HEK293 (cell line): ENCODE results near the gene KCTD12.

Experiments
- CTCF ChIA-PET: fragments of 350-600 bp; formaldehyde crosslinking; extraction: SDS; loops from one replicate; lab custom pipeline; 2021; ENCODE audit warnings: antibody characterized with exemption; lab: Yijun Ruan, JAX
- POLR2A ChIA-PET: fragments of 300-600 bp; formaldehyde crosslinking; extraction: SDS; loops from one replicate; lab custom pipeline; 2020; ENCODE audit warnings: antibody characterized with exemption, inconsistent platforms; lab: Yijun Ruan, JAX
- H3K27ac ChIP-seq: fragments of 200-500 bp; sonication (Bioruptor generic); 2 replicates; pipeline ENCODE4 v1.5.1; 2014; ENCODE audit warnings: low read depth, low read length, control low read depth, inconsistent platforms; ENCODE audit errors: extremely low read depth
- H3K36me3 ChIP-seq, 2 experiments: fragments of 200-500 bp in 1 of 2; sonication (Bioruptor generic) in 1 of 2; 1 replicate in 1 of 2; 2 replicates in 1 of 2; pipeline ENCODE4 v1.5.1; 2014 to 2017; ENCODE audit warnings: inconsistent platforms in 2 of 2, low read length in 2 of 2; ENCODE audit not compliant: control insufficient read depth in 2 of 2, insufficient read depth in 1 of 2
- H3K4me1 ChIP-seq: fragments of 200-500 bp; sonication (Bioruptor generic); 2 replicates; pipeline ENCODE4 v1.5.1; 2014; ENCODE audit warnings: mild to moderate bottlenecking, low read length, inconsistent platforms; ENCODE audit not compliant: control insufficient read depth, insufficient read depth
- H3K4me3 ChIP-seq: 2 replicates; pipeline ENCODE4 v1.5.1; 2011; ENCODE audit warnings: low read depth, mild to moderate bottlenecking, control low read depth, low read length, moderate library complexity
- H3K9me3 ChIP-seq: fragments of 200-500 bp; sonication (Bioruptor generic); 2 replicates; pipeline ENCODE4 v1.5.1; 2014; ENCODE audit warnings: low read depth, low read length, inconsistent platforms; ENCODE audit not compliant: control insufficient read depth, insufficient read depth
- BCL11A ChIP-seq: fragments of 450-650 bp; formaldehyde crosslinking; IDR thresholded peaks from 2 replicates; pipeline ENCODE4 v1.5.1; 2016; ENCODE audit warnings: low read depth, missing biosample characterization, missing genetic modification characterization
- ELK4 ChIP-seq: IDR thresholded peaks from 2 replicates; pipeline ENCODE4 v1.6.1; 2011; ENCODE audit warnings: mild to moderate bottlenecking, low read depth, low read length, borderline replicate concordance
- GFI1B ChIP-seq: fragments of 450-650 bp; formaldehyde crosslinking; IDR thresholded peaks from 2 replicates; pipeline ENCODE4 v1.5.1; 2016; ENCODE audit warnings: missing biosample characterization, missing genetic modification characterization
- SALL2 ChIP-seq: fragments of 450-650 bp; formaldehyde crosslinking; IDR thresholded peaks from 2 replicates; pipeline ENCODE4 v1.5.0; 2017; ENCODE audit warnings: missing biosample characterization, mild to moderate bottlenecking, missing genetic modification characterization, borderline replicate concordance
- SCRT1 ChIP-seq: fragments of 450-650 bp; formaldehyde crosslinking; IDR thresholded peaks from 2 replicates; pipeline ENCODE4 v1.5.1; 2016; ENCODE audit warnings: missing biosample characterization, missing genetic modification characterization, borderline replicate concordance
- SCRT2 ChIP-seq: fragments of 450-650 bp; formaldehyde crosslinking; IDR thresholded peaks from 2 replicates; pipeline ENCODE4 v1.5.1; 2016; ENCODE audit warnings: missing biosample characterization, missing genetic modification characterization
- SP3 ChIP-seq: fragments of 450-650 bp; formaldehyde crosslinking; IDR thresholded peaks from 2 replicates; pipeline ENCODE4 v1.5.1; 2016; ENCODE audit warnings: missing biosample characterization, missing genetic modification characterization
- TCF7L2 ChIP-seq: IDR thresholded peaks from 2 replicates; pipeline ENCODE4 v1.6.1; 2011; ENCODE audit warnings: low read depth, mild to moderate bottlenecking, inconsistent platforms, low read length, moderate library complexity, borderline replicate concordance
- YY2 ChIP-seq: fragments of 450-650 bp; formaldehyde crosslinking; IDR thresholded peaks from 2 replicates; pipeline ENCODE4 v1.5.1; 2016; ENCODE audit warnings: missing biosample characterization, missing genetic modification characterization
- ZBTB21 ChIP-seq: fragments of 450-650 bp; formaldehyde crosslinking; IDR thresholded peaks from 2 replicates; pipeline ENCODE4 v1.5.1; 2017; ENCODE audit warnings: missing biosample characterization, missing genetic modification characterization
- ZFHX2 ChIP-seq: fragments of 450-650 bp; formaldehyde crosslinking; conservative IDR thresholded peaks from 2 replicates; pipeline ENCODE4 v1.5.1; 2016; ENCODE audit warnings: missing biosample characterization, missing genetic modification characterization
- ZFP3 ChIP-seq: fragments of 450-650 bp; formaldehyde crosslinking; IDR thresholded peaks from 2 replicates; pipeline ENCODE4 v1.5.1; 2016; ENCODE audit warnings: low read depth, missing biosample characterization, missing genetic modification characterization
- ZNF10 ChIP-seq: fragments of 450-650 bp; formaldehyde crosslinking; IDR thresholded peaks from 2 replicates; pipeline ENCODE4 v1.5.1; 2017; ENCODE audit warnings: missing biosample characterization, missing genetic modification characterization
- ZNF140 ChIP-seq: fragments of 450-650 bp; formaldehyde crosslinking; IDR thresholded peaks from 2 replicates; pipeline ENCODE4 v1.5.1; 2016; ENCODE audit warnings: missing biosample characterization, missing genetic modification characterization
- ZNF169 ChIP-seq: fragments of 450-650 bp; formaldehyde crosslinking; IDR thresholded peaks from 2 replicates; pipeline ENCODE4 v1.5.1; 2016; ENCODE audit warnings: missing biosample characterization, missing genetic modification characterization
- ZNF175 ChIP-seq: fragments of 450-650 bp; formaldehyde crosslinking; IDR thresholded peaks from 2 replicates; pipeline ENCODE4 v1.5.1; 2016; ENCODE audit warnings: missing biosample characterization, missing genetic modification characterization
- ZNF239 ChIP-seq: fragments of 450-650 bp; formaldehyde crosslinking; IDR thresholded peaks from 2 replicates; pipeline ENCODE4 v1.5.1; 2016; ENCODE audit warnings: missing biosample characterization, missing genetic modification characterization
- ZNF302 ChIP-seq: fragments of 450-650 bp; formaldehyde crosslinking; IDR thresholded peaks from 2 replicates; pipeline ENCODE4 v1.5.1; 2016; ENCODE audit warnings: missing biosample characterization, missing genetic modification characterization, low read depth
- ZNF501 ChIP-seq: fragments of 450-650 bp; formaldehyde crosslinking; IDR thresholded peaks from 2 replicates; pipeline ENCODE4 v1.5.1; 2016; ENCODE audit warnings: missing biosample characterization, missing genetic modification characterization
- ZNF510 ChIP-seq: fragments of 450-650 bp; formaldehyde crosslinking; IDR thresholded peaks from 2 replicates; pipeline ENCODE4 v1.5.1; 2018; ENCODE audit warnings: mild to moderate bottlenecking, missing genetic modification characterization, missing biosample characterization; ENCODE audit not compliant: insufficient replicate concordance
- ZNF555 ChIP-seq: fragments of 450-650 bp; formaldehyde crosslinking; conservative IDR thresholded peaks from 2 replicates; pipeline ENCODE4 v1.5.1; 2017; ENCODE audit warnings: missing biosample characterization, mild to moderate bottlenecking, missing genetic modification characterization, inconsistent platforms
- ZNF571 ChIP-seq: fragments of 450-650 bp; formaldehyde crosslinking; IDR thresholded peaks from 2 replicates; pipeline ENCODE4 v1.5.0; 2017; ENCODE audit warnings: missing biosample characterization, missing genetic modification characterization
- ZNF596 ChIP-seq: fragments of 450-650 bp; IDR thresholded peaks from 2 replicates; pipeline ENCODE4 v1.5.0; 2018; ENCODE audit warnings: missing biosample characterization, mild to moderate bottlenecking, missing genetic modification characterization, moderate library complexity
- ZNF621 ChIP-seq: fragments of 450-650 bp; formaldehyde crosslinking; IDR thresholded peaks from 2 replicates; pipeline ENCODE4 v1.5.1; 2017; ENCODE audit warnings: missing biosample characterization, missing genetic modification characterization
- ZNF626 ChIP-seq: fragments of 450-650 bp; sonication (Bioruptor Pico); formaldehyde crosslinking; IDR thresholded peaks from 2 replicates; pipeline ENCODE4 v1.5.1; 2018; ENCODE audit warnings: missing biosample characterization, missing genetic modification characterization, inconsistent platforms
- ZNF701 ChIP-seq: fragments of 450-650 bp; formaldehyde crosslinking; IDR thresholded peaks from 2 replicates; pipeline ENCODE4 v1.5.1; 2016; ENCODE audit warnings: missing biosample characterization, missing genetic modification characterization
- ZNF792 ChIP-seq: fragments of 450-650 bp; formaldehyde crosslinking; IDR thresholded peaks from 2 replicates; pipeline ENCODE4 v1.5.1; 2016; ENCODE audit warnings: missing biosample characterization, missing genetic modification characterization
- ZSCAN23 ChIP-seq: fragments of 450-650 bp; formaldehyde crosslinking; IDR thresholded peaks from 2 replicates; pipeline ENCODE4 v1.5.1; 2016; ENCODE audit warnings: missing biosample characterization, missing genetic modification characterization
- ZSCAN30 ChIP-seq: fragments of 450-650 bp; IDR thresholded peaks from 2 replicates; pipeline ENCODE4 v1.5.1; 2018; ENCODE audit warnings: missing biosample characterization, mild to moderate bottlenecking, missing genetic modification characterization, moderate library complexity

Gene KCTD12

GRCh38 chr13:76863022-76863421 is 23.2 kb downstream of the KCTD12 start:
- TF ChIP-seq ELK4 (no peak), SCRT2 (tag by site-specific recombination) (peak; percentile 50; the same call in 1 of the 2 replicates), GFI1B (no peak)
- Histone ChIP-seq H3K27ac (no peak overlapping the region), H3K36me3 (no peaks in the 10 kb centered on the region), H3K9me3 (no peaks in the 10 kb centered on the region), H3K4me3 (no peak overlapping the region), H3K4me1 (no peaks in the 10 kb centered on the region)
- ChIA-PET CTCF (no interaction called here), POLR2A (no interaction called here)

DNA sequence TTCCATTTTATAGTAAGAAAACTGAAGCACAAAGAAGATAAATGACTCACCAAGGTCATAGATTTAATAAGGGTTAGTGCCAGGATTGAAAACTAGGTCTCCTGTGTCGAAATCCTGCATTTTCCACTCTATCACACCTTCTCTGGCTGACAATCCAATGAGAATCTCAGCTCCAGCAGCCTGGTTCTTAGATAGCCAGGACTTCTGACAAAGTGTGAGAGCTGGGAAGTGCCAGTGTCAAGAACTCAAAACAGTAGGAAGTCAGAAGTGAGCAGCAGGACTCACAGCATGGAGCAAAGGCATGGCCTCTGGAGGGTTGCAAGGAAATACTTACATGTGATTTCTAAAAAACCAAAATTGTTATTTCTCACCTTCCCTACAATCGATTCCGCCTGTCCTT is 24.3 kb downstream of the KCTD12 start:
- POLR2A ChIA-PET, result interaction anchor here (0.7 kb wide), 1 partner anchor 10 kb away, joined by 3 read pairs; no protein-coding TSS in a partner anchor

DNA sequence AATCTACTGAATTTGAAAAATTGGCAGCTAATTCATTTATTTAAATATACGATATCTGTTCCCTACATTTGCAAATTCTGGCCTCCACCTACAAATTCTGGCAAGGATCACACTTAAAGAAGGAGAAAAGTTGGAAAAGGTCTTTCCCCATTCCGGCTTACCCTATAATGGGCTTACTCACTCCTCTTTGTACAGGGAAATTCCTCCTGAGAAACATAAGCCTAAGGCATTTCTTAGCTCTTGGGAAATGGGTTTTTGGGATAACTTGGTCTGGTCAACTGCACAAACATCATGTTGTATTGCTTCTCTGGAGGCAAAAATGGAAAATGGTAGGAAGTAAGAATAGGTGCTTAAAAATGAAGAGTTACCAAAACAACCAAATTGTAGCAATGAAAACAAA is 25.5 kb downstream of the KCTD12 start:
- Histone ChIP-seq H3K4me1 (no peaks in the 10 kb centered on the region), H3K4me3 (no peak overlapping the region), H3K36me3 (no peaks in the 10 kb centered on the region), H3K9me3 (no peaks in the 10 kb centered on the region), H3K27ac (no peak overlapping the region)
- CTCF ChIA-PET, result no interaction called here
- TF ChIP-seq SCRT1 (no peak), TCF7L2 (no peak), ZNF701 (tag by site-specific recombination) (no peak), ZFP3 (no peak), ZNF626 (tag by site-specific recombination) (no peak), ZNF571 (no peak), ZFHX2 (tag by site-specific recombination) (no peak)
- POLR2A ChIA-PET, result no interaction called here

More for the DNA sequence above, 24.3 kb downstream of the KCTD12 start:
- Histone ChIP-seq H3K4me1 (no peaks in the 10 kb centered on the region), H3K4me3 (no peak overlapping the region), H3K9me3 (no peaks in the 10 kb centered on the region), H3K36me3 (no peaks in the 10 kb centered on the region), H3K27ac (no peak overlapping the region)
- no peak for TF ChIP-seq ZNF239 (tag by site-specific recombination)
- TF ChIP-seq ZBTB21 (tag by site-specific recombination), result no peak
- TF ChIP-seq ZNF555 (tag by site-specific recombination), result no peak
- no peak for TF ChIP-seq BCL11A
- TF ChIP-seq SALL2, result no peak
- no peak for TF ChIP-seq ZNF792 (tag by site-specific recombination)
- no peak for TF ChIP-seq ZNF501 (tag by site-specific recombination)
- TF ChIP-seq ZNF510 (tag by site-specific recombination), result no peak
- TF ChIP-seq ZNF175, result no peak
- no peak for TF ChIP-seq ZNF621
- TF ChIP-seq ZNF169 (tag by site-specific recombination), result no peak
- no peak for TF ChIP-seq ZNF596
- CTCF ChIA-PET, result interaction anchor here (0.6 kb wide), 2 partner anchors 9 to 140 kb away, joined by 4 to 5 read pairs; no protein-coding TSS in a partner anchor

GRCh38 chr13:76854894-76855293 is 31.3 kb downstream of the KCTD12 start:
- Histone ChIP-seq H3K4me1 (no peaks in the 10 kb centered on the region), H3K9me3 (no peaks in the 10 kb centered on the region), H3K4me3 (no peak overlapping the region), H3K36me3 (no peaks in the 10 kb centered on the region), H3K27ac (no peak overlapping the region)
- POLR2A ChIA-PET, result interaction anchor here (1.7 kb wide), 1 partner anchor 30 kb away, joined by 4 read pairs; no protein-coding TSS in a partner anchor
- CTCF ChIA-PET, result no interaction called here
- TF ChIP-seq ZNF140 (no peak), SP3 (tag by site-specific recombination) (no peak), YY2 (tag by site-specific recombination) (no peak), ZNF302 (no peak), ZSCAN30 (tag by site-specific recombination) (no peak), ZSCAN23 (tag by site-specific recombination) (no peak), ZNF501 (tag by site-specific recombination) (no peak), ZNF10 (no peak)
- TF ChIP-seq, all 188 proteins: peak for 0
